Prostate gland (tissue), 2 donors: ENCODE results near the gene BMP6. TPM values are rescaled to one million over a fixed set of nuclear protein-coding genes. Genes with fewer than 3 reads are reported as not detected.

Experiments
- DNase-seq: peaks from one replicate; pipeline ENCODE4 v3.0.0-alpha.2; 2019; ENCODE audit warnings: low spot score
- H3K27ac ChIP-seq, 2 donors: fragments of 200-600 bp; sonication (generic); 2 replicates each; pipeline ENCODE4 v1.5.1; 2017 to 2019
- H3K27me3 ChIP-seq: fragments of 200-600 bp; sonication (generic); replicated peaks from 2 replicates; pipeline ENCODE4 v1.5.1; 2019; ENCODE audit not compliant: insufficient read depth
- H3K36me3 ChIP-seq, 2 donors: fragments of 200-600 bp; sonication (generic); 1 replicate in 1 of 2; 2 replicates in 1 of 2; pipeline versions ENCODE4 v1.5.1 to v1.8.1; 2017 to 2019
- H3K4me1 ChIP-seq: fragments of 200-600 bp; sonication (generic); replicated peaks from 2 replicates; pipeline ENCODE4 v1.5.1; 2019
- H3K4me3 ChIP-seq, 2 donors: fragments of 200-600 bp; sonication (generic); 2 replicates each; pipeline ENCODE4 v1.5.1; 2017 to 2019
- H3K9me3 ChIP-seq: fragments of 200-600 bp; sonication (generic); 2 replicates; pipeline ENCODE4 v1.5.1; 2017
- POLR2A ChIP-seq: fragments of 450-650 bp; IDR thresholded peaks from one replicate; pipeline ENCODE4 v1.6.1; 2016; ENCODE audit warnings: antibody characterized with exemption, mild to moderate bottlenecking
- POLR2AphosphoS5 ChIP-seq: sonication (generic); formaldehyde crosslinking; IDR thresholded peaks from one replicate; pipeline ENCODE4 v1.6.1; 2017; ENCODE audit warnings: antibody characterized with exemption
- WGBS: methylation state at CpG from one replicate; pipeline ENCODE4 v1.1.5; 2018; 5-methylcytosine and 5-hydroxymethylcytosine counted together
- intact Hi-C: fragments of 100-400 bp; cut with DNase I; formaldehyde crosslinking; loops from one replicate; pipeline ENCODE4 v1.14.2; 2022
- total RNA-seq, 2 donors: library from RNA; depleted of rRNA; stranded (reverse); fragments of >200 nt; gene quantifications; one replicate each; pipeline ENCODE4 v1.1.0, GENCODE V29; 2016
- TF ChIP-seq, protein P1 (sequence below), 4 experiments: fragments of 200-600 bp in 2 of 4; fragments of 450-650 bp in 2 of 4; sonication (generic) in 2 of 4; IDR thresholded peaks; 1 replicate in 3 of 4; 2 replicates in 1 of 4; pipeline ENCODE4 v1.5.1; 2016 to 2019; ENCODE audit warnings: antibody characterized with exemption in 4 of 4, mild to moderate bottlenecking in 2 of 4, moderate library complexity in 2 of 4

Gene BMP6
- total RNA-seq, 2 donors from 2014 or later: 0.36 to 10.2 TPM

DNA sequence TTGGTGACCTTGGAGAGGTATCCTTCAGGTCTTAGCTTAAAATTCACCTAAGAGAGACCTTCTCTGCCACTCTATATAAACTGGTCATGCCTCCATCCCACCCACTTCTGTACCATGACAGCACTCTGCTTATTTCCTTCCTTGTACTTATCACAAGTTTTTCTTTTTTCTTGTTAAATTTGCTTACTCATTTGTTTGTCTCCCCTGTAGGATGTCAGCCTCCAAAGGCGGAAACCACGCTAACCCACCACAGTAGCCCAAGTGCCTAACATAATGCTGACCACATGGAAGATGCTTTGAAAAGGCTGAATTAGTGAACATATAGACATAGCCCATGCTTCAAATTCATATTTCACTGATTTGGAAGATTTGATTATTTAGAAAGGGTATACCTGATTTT is 5.4 kb downstream of the BMP6 start:
- TF ChIP-seq POLR2A: no peak
- TF ChIP-seq, protein P1, sequence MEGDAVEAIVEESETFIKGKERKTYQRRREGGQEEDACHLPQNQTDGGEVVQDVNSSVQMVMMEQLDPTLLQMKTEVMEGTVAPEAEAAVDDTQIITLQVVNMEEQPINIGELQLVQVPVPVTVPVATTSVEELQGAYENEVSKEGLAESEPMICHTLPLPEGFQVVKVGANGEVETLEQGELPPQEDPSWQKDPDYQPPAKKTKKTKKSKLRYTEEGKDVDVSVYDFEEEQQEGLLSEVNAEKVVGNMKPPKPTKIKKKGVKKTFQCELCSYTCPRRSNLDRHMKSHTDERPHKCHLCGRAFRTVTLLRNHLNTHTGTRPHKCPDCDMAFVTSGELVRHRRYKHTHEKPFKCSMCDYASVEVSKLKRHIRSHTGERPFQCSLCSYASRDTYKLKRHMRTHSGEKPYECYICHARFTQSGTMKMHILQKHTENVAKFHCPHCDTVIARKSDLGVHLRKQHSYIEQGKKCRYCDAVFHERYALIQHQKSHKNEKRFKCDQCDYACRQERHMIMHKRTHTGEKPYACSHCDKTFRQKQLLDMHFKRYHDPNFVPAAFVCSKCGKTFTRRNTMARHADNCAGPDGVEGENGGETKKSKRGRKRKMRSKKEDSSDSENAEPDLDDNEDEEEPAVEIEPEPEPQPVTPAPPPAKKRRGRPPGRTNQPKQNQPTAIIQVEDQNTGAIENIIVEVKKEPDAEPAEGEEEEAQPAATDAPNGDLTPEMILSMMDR (IDR thresholded peaks at IDR 0.05): no peak
- no peak for TF ChIP-seq POLR2AphosphoS5
- no peak overlapping the region for H3K27ac ChIP-seq
- no peak for DNase-seq
- no peaks in the 10 kb centered on the region for H3K36me3 ChIP-seq
- H3K4me1 ChIP-seq: peaks cover 3% of the 10 kb centered on the region
- no peaks in the 10 kb centered on the region for H3K27me3 ChIP-seq
- no peaks in the 10 kb centered on the region for H3K9me3 ChIP-seq
- intact Hi-C loops: no loop called here
- WGBS: 84% methylated on average over 2 of the region's 2 CpGs
- H3K4me3 ChIP-seq: no peak overlapping the region

GRCh38 chr6:7732228-7732627 is 6.3 kb downstream of the BMP6 start:
- no peak for DNase-seq
- Histone ChIP-seq H3K4me3 (no peak overlapping the region), H3K36me3 (no peaks in the 10 kb centered on the region), H3K4me1 (no peaks in the 10 kb centered on the region), H3K9me3 (no peaks in the 10 kb centered on the region), H3K27me3 (no peaks in the 10 kb centered on the region), H3K27ac (no peak overlapping the region)
- intact Hi-C loops: no loop called here
- TF ChIP-seq POLR2AphosphoS5 (no peak), POLR2A (no peak)
- TF ChIP-seq, protein P1 (IDR thresholded peaks at IDR 0.05): no peak

DNA sequence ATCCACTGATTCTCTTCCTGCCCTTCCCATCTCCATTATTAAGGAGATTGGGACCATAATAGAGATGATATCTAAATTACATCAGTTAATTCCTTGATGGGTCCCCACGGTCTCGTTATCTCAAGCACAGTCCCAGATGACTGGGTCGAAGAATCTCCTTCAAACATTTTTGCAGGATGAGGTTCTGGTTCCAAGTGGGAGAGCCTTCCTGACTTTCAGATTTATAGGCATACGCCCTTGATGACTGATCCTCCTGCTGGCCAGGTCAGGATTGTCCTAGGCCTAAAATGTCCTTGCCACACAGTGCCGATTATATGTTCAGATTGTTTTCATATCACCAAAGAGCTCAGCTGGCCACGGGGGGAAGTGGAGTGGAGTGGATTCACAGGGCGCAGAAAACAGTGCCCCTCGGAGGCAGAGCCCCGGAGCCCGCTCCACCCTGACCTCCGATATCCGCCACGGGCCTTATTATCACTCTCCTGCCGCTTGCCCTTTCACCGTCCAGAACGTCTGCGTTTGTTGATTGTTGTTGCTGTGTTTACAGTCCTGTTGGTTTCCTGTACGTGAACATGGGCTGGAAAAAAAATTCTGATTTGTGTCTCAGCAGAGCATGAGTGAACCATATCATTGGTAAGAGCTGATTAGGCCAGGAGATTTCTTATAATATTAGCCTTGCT is 8.9 kb downstream of the BMP6 start:
- no peak for DNase-seq
- 83% methylated on average over 18 of the region's 18 CpGs for WGBS
- TF ChIP-seq POLR2AphosphoS5: no peak
- no peak for TF ChIP-seq POLR2A
- TF ChIP-seq, protein P1 (IDR thresholded peaks at IDR 0.05): no peak
- H3K27ac ChIP-seq: no peak overlapping the region
- H3K4me3 ChIP-seq: no peak overlapping the region
- H3K9me3 ChIP-seq: no peaks in the 10 kb centered on the region
- no peaks in the 10 kb centered on the region for H3K4me1 ChIP-seq
- intact Hi-C loops: no loop called here
- H3K27me3 ChIP-seq: no peaks in the 10 kb centered on the region
- no peaks in the 10 kb centered on the region for H3K36me3 ChIP-seq

- DNase-seq: no peak
- no peaks in the 10 kb centered on the region for H3K4me1 ChIP-seq
- intact Hi-C loops: no loop called here
- no peaks in the 10 kb centered on the region for H3K9me3 ChIP-seq
- no peak overlapping the region for H3K27ac ChIP-seq
- H3K4me3 ChIP-seq: no peak overlapping the region
- no peak for TF ChIP-seq POLR2A
- no peak for TF ChIP-seq POLR2AphosphoS5
- TF ChIP-seq, protein P1 (IDR thresholded peaks at IDR 0.05): no peak
- no peaks in the 10 kb centered on the region for H3K36me3 ChIP-seq
- H3K27me3 ChIP-seq: no peaks in the 10 kb centered on the region
- WGBS: 95% methylated on average over 3 of the region's 3 CpGs
Observed at GRCh38 chr6:7737106-7737505, 11.2 kb downstream of the BMP6 start.

GRCh38 chr6:7737867-7738266 is 12.0 kb downstream of the BMP6 start:
- no peak for DNase-seq
- intact Hi-C loops: no loop called here
- TF ChIP-seq POLR2AphosphoS5: no peak
- TF ChIP-seq, protein P1 (IDR thresholded peaks at IDR 0.05): no peak
- TF ChIP-seq POLR2A: no peak
- H3K27ac ChIP-seq: no peak overlapping the region
- no peaks in the 10 kb centered on the region for H3K9me3 ChIP-seq
- H3K27me3 ChIP-seq: no peaks in the 10 kb centered on the region
- H3K4me3 ChIP-seq: no peak overlapping the region
- H3K36me3 ChIP-seq: no peaks in the 10 kb centered on the region
- no peaks in the 10 kb centered on the region for H3K4me1 ChIP-seq
- WGBS: 91% methylated on average over 2 of the region's 2 CpGs
